WTC11 (cell line): ENCODE data around the gene RGS16.

Source experiments
- ATF2 ChIP-seq: sonication (generic); formaldehyde crosslinking; IDR thresholded peaks from 2 replicates; pipeline ENCODE4 v1.8.1; 2022; ENCODE audit warnings: low read depth, missing genetic modification reagents, borderline replicate concordance
- ATF3 ChIP-seq: sonication (generic); formaldehyde crosslinking; conservative IDR thresholded peaks from 2 replicates; pipeline ENCODE4 v1.8.1; 2022; ENCODE audit warnings: mild to moderate bottlenecking, missing genetic modification reagents
- CTCF ChIP-seq: fragments of 200-600 bp; IDR thresholded peaks from 2 replicates; pipeline ENCODE4 v1.8.0; 2022; ENCODE audit warnings: antibody characterized with exemption
- E2F1 ChIP-seq: sonication (generic); formaldehyde crosslinking; IDR thresholded peaks from 2 replicates; pipeline ENCODE4 v1.8.0; 2022; ENCODE audit warnings: mild to moderate bottlenecking, missing genetic modification reagents
- ESRRA ChIP-seq: sonication (generic); formaldehyde crosslinking; IDR thresholded peaks from 2 replicates; pipeline ENCODE4 v1.8.1; 2022; ENCODE audit warnings: mild to moderate bottlenecking, missing genetic modification reagents, borderline replicate concordance
- ETV6 ChIP-seq: sonication (generic); formaldehyde crosslinking; IDR thresholded peaks from 2 replicates; pipeline ENCODE4 v1.8.1; 2022; ENCODE audit warnings: mild to moderate bottlenecking, missing genetic modification reagents
- MAX ChIP-seq: sonication (generic); formaldehyde crosslinking; IDR thresholded peaks from 2 replicates; pipeline ENCODE4 v1.8.0; 2022; ENCODE audit warnings: mild to moderate bottlenecking, missing genetic modification reagents
- NFE2L1 ChIP-seq: sonication (generic); formaldehyde crosslinking; IDR thresholded peaks from 2 replicates; pipeline ENCODE4 v1.8.1; 2023; ENCODE audit warnings: missing genetic modification reagents
- NR2C2 ChIP-seq: sonication (generic); formaldehyde crosslinking; IDR thresholded peaks from 2 replicates; pipeline ENCODE4 v1.8.0; 2022; ENCODE audit warnings: mild to moderate bottlenecking, missing genetic modification reagents
- TP53 ChIP-seq: sonication (generic); formaldehyde crosslinking; IDR thresholded peaks from 2 replicates; pipeline ENCODE4 v1.8.1; 2023; ENCODE audit warnings: mild to moderate bottlenecking, missing genetic modification reagents
- USF2 ChIP-seq: sonication (generic); formaldehyde crosslinking; IDR thresholded peaks from 2 replicates; pipeline ENCODE4 v1.8.1; 2023; ENCODE audit warnings: mild to moderate bottlenecking, missing genetic modification reagents, moderate library complexity
- ZNF317 ChIP-seq: sonication (generic); formaldehyde crosslinking; IDR thresholded peaks from 2 replicates; pipeline ENCODE4 v1.8.1; 2023; ENCODE audit warnings: low read depth, mild to moderate bottlenecking, moderate library complexity, missing genetic modification reagents, borderline replicate concordance

- TF ChIP-seq USF2 (CRISPR knock-in tag) = no peak
- no peak for TF ChIP-seq TP53
- no peak for TF ChIP-seq ESRRA (CRISPR knock-in tag)
- TF ChIP-seq ETV6 = no peak
- TF ChIP-seq CTCF = no peak
- no peak for TF ChIP-seq E2F1 (CRISPR knock-in tag)
- TF ChIP-seq NR2C2 = no peak
- TF ChIP-seq MAX (CRISPR knock-in tag) = no peak
- TF ChIP-seq ATF3 = no peak
- TF ChIP-seq ATF2 (CRISPR knock-in tag) = no peak
- TF ChIP-seq NFE2L1 (CRISPR knock-in tag) = no peak
- TF ChIP-seq ZNF317 = no peak
These were observed 4.0 kb upstream of the RGS16 start for GRCh38 chr1:182608236-182608635.
